Activated CD4-positive, CD25-positive, alpha-beta regulatory T cell (primary cell): ENCODE results near the gene ZNF236.

Source experiments
- DNase-seq, 4 experiments: peaks; one replicate each; lab custom pipeline; 2025; lab: John Stamatoyannopoulos, UW

The ZNF236 gene

GRCh38 chr18:76972846-76973519 lies 150.6 kb downstream of the ZNF236 start:
- no peak for DNase-seq

- no peak for DNase-seq
Observed at GRCh38 chr18:76973520-76974266, 151.3 kb downstream of the ZNF236 start.

- DNase-seq, result no peak
Observed at GRCh38 chr18:76974386-76974785, 152.0 kb downstream of the ZNF236 start.

GRCh38 chr18:76975577-76976110 lies 153.3 kb downstream of the ZNF236 start:
- DNase-seq, result no peak

GRCh38 chr18:76977108-76977621 lies 154.8 kb downstream of the ZNF236 start:
- DNase-seq, result no peak

GRCh38 chr18:76977684-76978232 lies 155.4 kb downstream of the ZNF236 start:
- DNase-seq, result no peak

- DNase-seq, result no peak
Observed at GRCh38 chr18:76978616-76979015, 156.3 kb downstream of the ZNF236 start.

GRCh38 chr18:76979111-76979751 lies 156.9 kb downstream of the ZNF236 start:
- DNase-seq, result no peak

GRCh38 chr18:76979906-76980305 lies 157.5 kb downstream of the ZNF236 start:
- DNase-seq, result no peak

GRCh38 chr18:76980663-76981395 lies 158.5 kb downstream of the ZNF236 start:
- DNase-seq, result no peak

GRCh38 chr18:76981396-76981968 lies 159.1 kb downstream of the ZNF236 start:
- no peak for DNase-seq

GRCh38 chr18:76982038-76982437 lies 159.7 kb downstream of the ZNF236 start:
- no peak for DNase-seq

GRCh38 chr18:76982841-76983583 lies 160.7 kb downstream of the ZNF236 start:
- DNase-seq, result peak; percentile 62 to 82 (median 75)

GRCh38 chr18:76983613-76984051 lies 161.3 kb downstream of the ZNF236 start:
- DNase-seq, result no peak

- no peak for DNase-seq
Observed at GRCh38 chr18:76984193-76985155, 162.1 kb downstream of the ZNF236 start.

- no peak for DNase-seq
Observed at GRCh38 chr18:76985156-76985950, 163.0 kb downstream of the ZNF236 start.

- no peak for DNase-seq
Observed at GRCh38 chr18:76985951-76986236, 163.5 kb downstream of the ZNF236 start.

- no peak for DNase-seq
Observed at GRCh38 chr18:76986406-76986805, 164.0 kb downstream of the ZNF236 start.
